HG03378 (cell line): ENCODE results near the gene AOX1.
"Not testable (repeated sequence)": the region's sequence is repeated elsewhere in the genome, so short reads cannot be mapped to it uniquely, and the experiment has no call there.

Experiments used
- ATAC-seq: cut with Tn5 transposase; IDR thresholded peaks from one replicate; pipeline ENCODE4 v1.9.1; 2021; ENCODE audit warnings: mild to moderate bottlenecking, moderate library complexity; ENCODE audit not compliant: unreplicated experiment

AOX1 gene

DNA sequence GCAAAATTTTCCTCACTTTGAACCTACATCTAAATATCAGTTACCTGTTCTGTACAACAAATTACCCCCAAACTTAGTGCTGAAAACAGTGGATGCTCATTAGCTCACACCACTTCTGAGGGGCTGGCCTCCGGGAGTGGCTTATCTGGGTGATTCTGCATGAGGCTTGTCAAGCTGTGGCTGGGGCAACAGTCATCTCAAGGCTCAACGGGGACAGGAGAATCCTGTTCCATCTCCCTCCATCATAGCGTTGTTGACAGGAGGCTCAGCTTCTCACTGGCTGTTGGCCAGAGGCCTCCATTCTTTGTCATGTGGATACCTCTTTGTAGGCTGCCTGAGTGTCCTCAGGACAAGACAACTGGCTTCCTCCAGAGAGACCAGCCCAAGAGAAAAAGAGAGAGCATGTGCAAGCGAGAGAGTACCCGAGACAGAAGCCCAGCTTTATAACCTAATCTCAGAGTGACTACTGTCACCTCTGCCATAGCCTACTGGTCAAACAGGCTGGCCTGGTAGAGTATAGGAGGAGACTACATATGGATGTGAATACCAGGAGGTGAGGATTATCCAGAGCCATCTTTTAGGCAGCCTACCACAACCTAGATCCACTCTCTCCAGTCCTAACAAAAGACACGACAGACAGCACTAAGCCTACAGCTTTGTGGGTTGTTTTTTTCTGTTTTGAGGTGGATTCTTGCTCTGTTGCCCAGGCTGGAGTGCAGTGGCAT, 79.1 kb downstream of the AOX1 start:
- no peak for ATAC-seq

DNA sequence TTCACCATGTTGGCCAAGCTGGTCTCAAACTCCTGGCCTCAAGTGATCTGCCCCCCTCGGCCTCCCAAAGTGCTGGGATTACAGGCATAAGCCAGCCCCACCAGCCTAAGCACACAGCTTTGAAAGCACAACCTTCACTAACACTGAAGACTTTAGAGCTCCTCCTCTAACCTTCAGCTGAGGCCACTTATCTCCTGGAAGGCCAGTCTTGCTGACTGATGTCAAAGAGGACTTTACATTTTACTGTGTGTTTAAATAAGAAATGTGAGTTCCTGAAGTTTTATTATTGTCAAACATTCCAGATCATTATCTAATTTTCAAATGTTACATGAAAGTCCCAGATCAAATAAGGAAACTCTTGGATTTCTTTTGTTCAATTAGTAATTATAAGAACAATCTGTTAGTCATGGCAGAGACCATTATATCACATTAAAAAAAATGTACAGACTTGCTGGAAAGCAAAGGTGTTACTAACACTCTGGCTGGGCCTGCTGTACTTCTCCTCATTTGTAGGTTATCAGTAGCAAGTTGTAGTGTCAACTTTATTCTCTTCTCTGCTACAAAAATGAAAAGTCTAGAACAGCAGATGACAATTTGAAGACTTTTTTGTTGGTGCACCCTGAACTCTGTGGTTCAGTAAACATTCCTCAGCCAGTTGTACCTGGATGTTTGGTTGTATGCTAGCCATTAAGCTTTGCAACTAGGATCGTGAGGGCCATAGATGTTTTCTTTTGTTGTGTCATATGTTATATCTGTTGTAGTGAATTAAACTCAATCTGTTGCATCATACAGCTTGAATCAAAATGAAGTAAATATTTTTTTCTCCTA, 80.0 kb downstream of the AOX1 start:
- no peak for ATAC-seq

GRCh38 chr2:200667413-200667812, 81.6 kb downstream of the AOX1 start:
- ATAC-seq, result no peak

GRCh38 chr2:200668478-200668877, 82.7 kb downstream of the AOX1 start:
- no peak for ATAC-seq

- ATAC-seq, result no peak
Measured at GRCh38 chr2:200669308-200669707, 83.5 kb downstream of the AOX1 start.

- ATAC-seq, result no peak
Measured at GRCh38 chr2:200670313-200670712, 84.5 kb downstream of the AOX1 start.

GRCh38 chr2:200670751-200671150, 84.9 kb downstream of the AOX1 start:
- ATAC-seq, result no peak

DNA sequence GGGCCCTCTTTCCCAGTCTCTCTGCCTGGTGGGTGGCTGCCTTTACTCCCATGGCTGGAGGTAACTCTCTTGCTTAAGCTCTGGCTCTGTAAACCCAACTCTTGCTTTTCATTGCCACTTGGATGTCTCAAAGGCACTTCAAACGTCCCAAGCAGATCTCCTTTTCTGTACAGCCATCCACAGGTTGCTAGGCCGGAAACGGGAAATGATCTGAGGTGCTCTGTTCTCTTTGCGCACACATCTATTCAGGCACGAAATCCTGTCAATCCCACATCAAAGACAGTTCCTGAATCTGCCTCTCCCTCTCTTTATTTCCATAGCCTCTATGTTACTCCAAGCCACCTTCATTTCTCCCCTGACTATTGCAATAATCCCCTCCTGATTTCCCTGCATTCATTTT, 87.4 kb downstream of the AOX1 start:
- no peak for ATAC-seq

GRCh38 chr2:200674837-200675236, 89.0 kb downstream of the AOX1 start:
- ATAC-seq, result no peak

DNA sequence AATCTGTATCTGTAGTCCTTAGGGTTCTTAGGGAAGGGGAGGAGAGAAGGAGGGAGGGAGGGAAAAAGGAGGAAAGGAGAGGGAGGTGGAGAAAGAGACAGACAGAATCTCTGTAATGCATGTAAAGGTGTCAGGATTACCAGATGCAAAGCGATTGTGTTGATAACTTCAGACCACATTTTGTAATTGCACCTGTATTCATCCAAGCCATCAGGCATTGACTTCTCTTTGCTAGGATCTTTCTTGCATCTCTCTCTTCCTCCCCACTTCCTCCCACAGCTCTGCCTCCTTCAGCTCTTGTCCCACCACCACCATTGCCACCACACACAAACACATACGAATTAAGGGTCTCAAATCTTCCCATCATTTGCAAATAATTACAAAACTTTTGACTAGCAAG, 91.4 kb downstream of the AOX1 start:
- no peak for ATAC-seq

DNA sequence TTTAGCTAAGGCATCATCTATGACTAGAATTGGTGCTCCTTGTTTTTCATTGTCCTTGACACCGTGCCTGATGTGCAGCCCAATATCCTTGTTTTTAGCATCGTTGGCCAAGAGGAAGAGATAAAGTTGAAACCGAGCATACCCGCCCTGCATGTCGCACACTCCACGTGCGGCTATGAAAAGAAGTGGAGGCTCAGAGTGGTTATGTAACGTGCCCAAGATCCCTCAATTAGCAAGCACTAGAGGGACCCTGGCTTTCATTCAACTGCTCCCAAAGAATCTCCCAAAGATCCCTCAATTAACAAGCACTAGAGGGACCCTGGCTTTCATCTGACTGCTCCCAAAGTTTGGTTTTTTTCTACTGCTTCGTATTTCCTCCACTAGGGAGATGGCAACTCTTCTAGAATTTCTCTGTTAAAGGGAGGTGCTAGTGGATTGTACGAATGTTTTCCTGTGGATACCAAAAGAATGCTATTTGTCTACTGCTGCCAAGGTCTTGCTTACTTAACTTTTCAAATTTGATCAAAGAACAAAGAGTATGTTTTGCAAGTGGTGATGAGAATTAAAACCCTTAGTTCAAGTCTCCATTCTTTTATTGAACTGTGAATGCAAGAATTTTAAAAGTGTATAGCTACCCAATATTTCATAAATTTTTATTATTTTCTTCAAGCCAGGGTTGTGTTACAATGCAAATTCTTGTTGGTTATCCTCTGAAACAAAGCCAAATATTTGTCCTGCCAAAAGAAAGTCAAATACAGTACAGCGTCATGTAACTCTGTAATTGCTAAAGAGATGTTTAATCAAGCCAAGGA, 92.1 kb downstream of the AOX1 start:
- no peak for ATAC-seq

GRCh38 chr2:200679127-200679526, 93.3 kb downstream of the AOX1 start:
- no peak for ATAC-seq

GRCh38 chr2:200679535-200679934, 93.7 kb downstream of the AOX1 start:
- ATAC-seq, result no peak

GRCh38 chr2:200681697-200682096, 95.9 kb downstream of the AOX1 start:
- ATAC-seq, result no peak

GRCh38 chr2:200682407-200682806, 96.6 kb downstream of the AOX1 start:
- ATAC-seq, result not testable (repeated sequence)

DNA sequence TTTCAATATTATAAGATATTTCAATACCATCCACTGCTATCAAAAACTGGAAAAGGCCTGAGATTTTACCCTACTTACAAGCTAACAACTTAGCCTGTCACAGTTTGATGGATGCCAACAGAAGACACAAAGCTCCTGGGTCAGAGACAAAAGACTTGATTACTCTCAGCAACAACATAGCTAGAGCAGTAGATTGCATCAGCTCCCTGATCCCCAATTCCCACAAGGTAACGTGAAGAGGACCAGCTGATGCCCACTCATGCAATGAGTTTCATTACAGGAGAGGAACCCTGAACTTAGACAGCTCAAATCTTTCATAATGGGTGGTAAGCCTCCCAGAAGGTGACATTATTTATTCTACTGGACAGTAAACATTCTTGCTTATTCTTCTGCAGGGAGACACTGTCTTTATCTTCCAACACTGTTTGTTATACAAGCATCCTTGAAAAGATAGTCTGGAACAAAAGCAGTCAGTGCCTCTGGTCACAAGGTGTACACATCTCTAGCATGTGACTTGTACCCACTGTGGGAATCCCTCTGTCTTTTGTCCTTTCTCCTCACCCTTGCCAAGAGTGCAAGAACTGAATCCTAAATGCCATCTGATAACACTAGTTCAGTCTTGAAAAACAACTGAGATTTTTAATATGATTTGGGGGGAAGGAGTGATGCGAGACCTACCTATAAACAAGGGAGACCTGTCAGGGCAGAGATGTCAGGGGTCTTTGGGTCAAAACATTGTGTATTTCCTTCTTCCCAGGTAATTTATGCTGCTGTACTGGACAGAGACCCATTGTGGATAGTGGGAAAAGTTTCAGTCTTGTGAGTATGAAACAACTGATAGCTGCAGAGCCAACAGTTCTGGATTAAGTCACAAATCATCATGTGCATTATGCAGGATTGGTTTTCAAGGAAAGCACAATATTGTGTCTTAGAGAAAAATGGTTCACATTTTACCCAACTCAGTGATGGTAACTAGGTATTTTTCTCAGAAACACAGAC, 102.4 kb downstream of the AOX1 start:
- ATAC-seq, result no peak

DNA sequence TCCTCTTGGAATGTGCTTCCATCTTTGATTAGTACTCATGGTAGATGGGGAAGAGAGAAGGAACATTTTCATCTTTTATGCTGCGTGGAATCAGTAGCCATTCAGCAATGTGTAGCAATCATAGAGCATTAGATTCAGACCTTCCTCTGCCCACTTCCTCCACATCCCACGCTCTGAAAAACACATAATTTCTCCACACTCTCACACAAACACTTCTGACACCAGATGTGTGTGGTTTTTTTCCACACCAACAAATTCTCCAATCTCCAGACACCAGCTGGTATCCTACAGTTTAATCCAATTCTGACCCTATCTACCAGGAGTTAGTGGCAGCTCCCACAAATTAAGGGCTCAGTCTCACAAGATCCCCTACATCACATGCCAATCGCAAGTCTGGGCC, 103.3 kb downstream of the AOX1 start:
- no peak for ATAC-seq

- ATAC-seq, result no peak
Measured at GRCh38 chr2:200693836-200694470, 108.1 kb downstream of the AOX1 start.

DNA sequence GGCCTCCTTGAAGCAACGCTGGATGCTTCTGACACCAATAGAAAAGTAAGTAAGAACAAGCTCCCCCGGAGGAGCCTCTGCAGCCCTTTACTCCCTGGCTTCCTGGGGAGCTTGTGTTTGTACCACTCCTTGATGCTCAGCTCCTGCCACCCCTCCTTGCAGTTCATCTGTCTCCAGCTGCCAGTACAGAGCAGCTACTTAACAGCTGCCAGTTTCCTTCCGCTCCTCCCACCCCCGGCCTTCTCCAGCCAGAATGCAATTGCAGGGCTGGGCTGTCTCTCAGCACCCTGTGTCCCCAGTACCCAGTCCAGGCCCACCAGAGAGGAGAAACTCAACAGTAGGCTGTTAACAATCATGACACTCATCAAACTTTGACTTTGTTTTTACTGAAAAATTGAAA, 109.4 kb downstream of the AOX1 start:
- ATAC-seq, result no peak

- no peak for ATAC-seq
Measured at GRCh38 chr2:200695601-200696000, 109.8 kb downstream of the AOX1 start.
